Stimulated activated naive CD8-positive, alpha-beta T cell treated with anti-CD3 and anti-CD28 coated beads, Interleukin-15, Interleukin-2, amounts not matched to agents 100 ng/mL and 50 ng/mL, for 24 hours (primary cell): ENCODE data around the gene ZNF444.

Source experiments
- H3K27ac Mint-ChIP-seq: one replicate; pipeline ENCODE4 v1.8.0; 2021; ENCODE audit warnings: mild to moderate bottlenecking, mixed read lengths
- H3K27me3 Mint-ChIP-seq: one replicate; pipeline ENCODE4 v1.8.0; 2021; ENCODE audit warnings: mixed read lengths
- H3K36me3 Mint-ChIP-seq: one replicate; pipeline ENCODE4 v1.8.0; 2021; ENCODE audit warnings: low read depth, mixed read lengths
- H3K4me1 Mint-ChIP-seq: one replicate; pipeline ENCODE4 v1.8.0; 2021; ENCODE audit warnings: low read depth, mixed read lengths
- H3K4me3 Mint-ChIP-seq: one replicate; pipeline ENCODE4 v1.8.0; 2021; ENCODE audit warnings: mild to moderate bottlenecking, mixed read lengths
- H3K9me3 Mint-ChIP-seq: one replicate; pipeline ENCODE4 v1.8.0; 2021; ENCODE audit warnings: mixed read lengths

Gene ZNF444

GRCh38 chr19:56114051-56114777 is 26.9 kb upstream of the ZNF444 start:
- Mint-ChIP-seq H3K4me3 (no peak overlapping the region), H3K4me1 (peaks cover 72% of the 10 kb centered on the region), H3K9me3 (no peaks in the 10 kb centered on the region), H3K36me3 (peaks cover 12% of the 10 kb centered on the region), H3K27ac (peak overlapping the region; percentile 61), H3K27me3 (no peaks in the 10 kb centered on the region)

DNA sequence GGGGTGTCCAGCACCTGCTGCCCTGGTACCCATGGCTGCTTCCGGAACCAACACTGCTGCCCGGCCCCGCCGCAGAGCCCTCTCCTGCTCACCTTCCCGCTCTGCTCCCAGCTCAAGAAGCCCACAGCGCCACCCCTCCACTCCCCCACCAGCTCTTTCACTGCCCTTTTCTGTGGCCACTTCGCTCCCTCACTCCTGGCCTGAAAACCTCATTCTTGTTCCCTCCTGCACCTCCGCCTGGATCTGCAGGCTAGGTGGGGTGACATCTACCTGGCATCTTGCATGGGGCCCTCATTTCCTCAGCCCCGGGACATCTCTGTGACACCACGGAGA is 26.3 kb upstream of the ZNF444 start:
- Mint-ChIP-seq H3K4me3 (no peak overlapping the region), H3K27ac (peak overlapping the region; percentile 72), H3K36me3 (peaks cover 17% of the 10 kb centered on the region), H3K9me3 (no peaks in the 10 kb centered on the region), H3K27me3 (no peaks in the 10 kb centered on the region), H3K4me1 (peaks cover 74% of the 10 kb centered on the region)

DNA sequence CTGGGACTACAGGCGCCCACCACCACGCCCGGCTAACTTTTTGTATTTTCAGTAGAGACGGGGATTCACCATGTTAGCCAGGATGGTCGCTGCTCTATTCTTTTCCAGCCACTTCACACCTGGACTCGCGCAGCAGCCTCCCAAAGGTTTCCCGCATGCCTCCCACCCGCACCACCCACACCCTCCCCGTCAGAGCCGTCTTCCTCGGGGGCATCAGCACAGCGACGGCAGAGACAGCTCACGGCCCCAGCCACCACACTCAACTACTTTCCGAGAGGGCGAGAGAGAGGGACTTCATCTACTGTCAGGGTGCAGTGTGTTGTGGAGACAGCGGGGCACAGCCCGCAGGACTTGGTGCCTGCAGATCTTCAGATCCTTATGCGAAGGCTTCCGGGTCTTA is 25.6 kb upstream of the ZNF444 start:
- Mint-ChIP-seq H3K4me3 (no peak overlapping the region), H3K27me3 (no peaks in the 10 kb centered on the region), H3K27ac (no peak overlapping the region), H3K36me3 (peaks cover 21% of the 10 kb centered on the region), H3K4me1 (peaks cover 67% of the 10 kb centered on the region), H3K9me3 (no peaks in the 10 kb centered on the region)

GRCh38 chr19:56116606-56117005 is 24.5 kb upstream of the ZNF444 start:
- Mint-ChIP-seq H3K9me3 (no peaks in the 10 kb centered on the region), H3K36me3 (peaks cover 21% of the 10 kb centered on the region), H3K4me1 (peaks cover 60% of the 10 kb centered on the region), H3K27ac (no peak overlapping the region), H3K4me3 (no peak overlapping the region), H3K27me3 (no peaks in the 10 kb centered on the region)

- Mint-ChIP-seq H3K27me3 (no peaks in the 10 kb centered on the region), H3K4me1 (peaks cover 58% of the 10 kb centered on the region), H3K36me3 (peaks cover 21% of the 10 kb centered on the region), H3K4me3 (no peak overlapping the region), H3K27ac (no peak overlapping the region), H3K9me3 (no peaks in the 10 kb centered on the region)
Observed at GRCh38 chr19:56117376-56117884, 23.7 kb upstream of the ZNF444 start.

- Mint-ChIP-seq H3K36me3 (peaks cover 21% of the 10 kb centered on the region), H3K4me1 (peaks cover 53% of the 10 kb centered on the region), H3K27me3 (no peaks in the 10 kb centered on the region), H3K27ac (no peak overlapping the region), H3K9me3 (no peaks in the 10 kb centered on the region), H3K4me3 (no peak overlapping the region)
Observed at GRCh38 chr19:56117889-56118288, 23.2 kb upstream of the ZNF444 start.

DNA sequence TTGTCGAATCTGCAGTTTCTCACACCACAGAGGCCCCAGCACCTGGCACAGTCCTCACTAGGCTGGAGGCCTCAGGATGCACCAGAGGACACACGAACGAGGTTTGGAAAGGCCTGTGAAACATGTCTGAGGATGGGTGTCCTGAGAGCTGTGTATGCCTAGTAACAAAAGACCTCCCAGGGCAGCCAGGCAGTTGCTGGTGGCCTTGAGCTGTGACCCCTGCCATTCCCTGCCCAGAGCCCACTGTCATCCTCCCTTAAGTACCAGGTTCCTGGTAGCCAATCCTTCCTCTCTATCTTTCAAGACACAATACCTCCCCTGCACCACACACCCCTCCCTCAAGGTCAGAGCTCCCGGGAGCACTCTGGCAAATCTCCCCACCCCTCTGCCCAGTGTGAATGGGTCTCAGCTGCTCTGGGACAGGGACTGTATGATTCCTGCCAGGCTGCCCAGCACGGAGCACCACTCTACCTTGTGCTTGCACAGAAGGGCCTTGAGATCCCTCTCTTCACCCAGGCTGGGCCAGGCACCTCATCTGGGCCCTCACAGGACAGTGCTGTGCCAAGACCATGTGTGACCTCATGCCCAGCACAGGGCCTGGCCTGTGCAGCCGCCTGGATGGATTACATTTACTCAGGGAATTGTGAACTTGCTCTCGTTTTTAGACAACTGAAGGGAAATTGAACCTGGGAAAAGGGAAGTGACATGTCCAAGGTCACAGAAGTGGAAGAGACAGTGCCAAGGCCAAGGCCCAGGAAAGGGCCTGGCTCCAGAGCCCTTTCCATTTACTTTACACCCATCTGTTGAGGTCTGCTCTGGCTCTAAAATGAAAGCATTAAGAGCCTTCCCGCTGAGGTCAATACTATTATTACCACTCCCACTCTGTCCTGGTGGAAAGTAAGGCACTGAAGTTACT is 22.2 kb upstream of the ZNF444 start:
- Mint-ChIP-seq H3K27me3 (no peaks in the 10 kb centered on the region), H3K36me3 (peaks cover 21% of the 10 kb centered on the region), H3K4me3 (peak overlapping the region; percentile 88), H3K27ac (peak overlapping the region; percentile 95), H3K9me3 (no peaks in the 10 kb centered on the region), H3K4me1 (peaks cover 46% of the 10 kb centered on the region)

DNA sequence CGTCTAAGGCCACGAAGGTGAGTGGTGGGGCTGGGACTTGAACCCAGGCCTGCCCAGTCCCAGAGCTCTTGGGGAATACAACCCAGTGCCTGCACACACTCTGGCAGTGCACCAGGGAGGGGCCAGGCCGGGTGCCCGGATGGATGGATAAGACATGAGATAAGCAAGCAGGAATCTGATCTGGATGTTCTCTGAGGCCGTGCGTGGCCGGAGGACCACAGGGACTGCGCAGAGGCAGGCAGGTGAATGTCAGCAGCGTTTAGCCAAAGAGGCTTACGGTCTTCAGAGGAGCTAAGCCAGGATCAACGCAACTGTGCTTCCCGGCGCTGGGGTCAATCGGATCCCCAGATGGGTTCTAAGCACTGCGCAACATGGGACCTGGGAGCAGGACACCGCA is 21.5 kb upstream of the ZNF444 start:
- Mint-ChIP-seq H3K9me3 (no peaks in the 10 kb centered on the region), H3K4me3 (peak overlapping the region; percentile 88), H3K4me1 (peaks cover 42% of the 10 kb centered on the region), H3K27ac (peak overlapping the region; percentile 95), H3K27me3 (no peaks in the 10 kb centered on the region), H3K36me3 (peaks cover 21% of the 10 kb centered on the region)

GRCh38 chr19:56120002-56120370 is 21.1 kb upstream of the ZNF444 start:
- H3K9me3 Mint-ChIP-seq, result no peaks in the 10 kb centered on the region
- peak overlapping the region; percentile 95 for H3K27ac Mint-ChIP-seq
- no peaks in the 10 kb centered on the region for H3K27me3 Mint-ChIP-seq
- peaks cover 38% of the 10 kb centered on the region for H3K4me1 Mint-ChIP-seq
- H3K4me3 Mint-ChIP-seq, result peak overlapping the region; percentile 88
- H3K36me3 Mint-ChIP-seq, result peaks cover 21% of the 10 kb centered on the region

- Mint-ChIP-seq H3K9me3 (no peaks in the 10 kb centered on the region), H3K4me1 (peaks cover 35% of the 10 kb centered on the region), H3K27ac (peak overlapping the region; percentile 95), H3K36me3 (peaks cover 21% of the 10 kb centered on the region), H3K4me3 (peak overlapping the region; percentile 88), H3K27me3 (no peaks in the 10 kb centered on the region)
Observed at GRCh38 chr19:56120371-56121179, 20.5 kb upstream of the ZNF444 start.

DNA sequence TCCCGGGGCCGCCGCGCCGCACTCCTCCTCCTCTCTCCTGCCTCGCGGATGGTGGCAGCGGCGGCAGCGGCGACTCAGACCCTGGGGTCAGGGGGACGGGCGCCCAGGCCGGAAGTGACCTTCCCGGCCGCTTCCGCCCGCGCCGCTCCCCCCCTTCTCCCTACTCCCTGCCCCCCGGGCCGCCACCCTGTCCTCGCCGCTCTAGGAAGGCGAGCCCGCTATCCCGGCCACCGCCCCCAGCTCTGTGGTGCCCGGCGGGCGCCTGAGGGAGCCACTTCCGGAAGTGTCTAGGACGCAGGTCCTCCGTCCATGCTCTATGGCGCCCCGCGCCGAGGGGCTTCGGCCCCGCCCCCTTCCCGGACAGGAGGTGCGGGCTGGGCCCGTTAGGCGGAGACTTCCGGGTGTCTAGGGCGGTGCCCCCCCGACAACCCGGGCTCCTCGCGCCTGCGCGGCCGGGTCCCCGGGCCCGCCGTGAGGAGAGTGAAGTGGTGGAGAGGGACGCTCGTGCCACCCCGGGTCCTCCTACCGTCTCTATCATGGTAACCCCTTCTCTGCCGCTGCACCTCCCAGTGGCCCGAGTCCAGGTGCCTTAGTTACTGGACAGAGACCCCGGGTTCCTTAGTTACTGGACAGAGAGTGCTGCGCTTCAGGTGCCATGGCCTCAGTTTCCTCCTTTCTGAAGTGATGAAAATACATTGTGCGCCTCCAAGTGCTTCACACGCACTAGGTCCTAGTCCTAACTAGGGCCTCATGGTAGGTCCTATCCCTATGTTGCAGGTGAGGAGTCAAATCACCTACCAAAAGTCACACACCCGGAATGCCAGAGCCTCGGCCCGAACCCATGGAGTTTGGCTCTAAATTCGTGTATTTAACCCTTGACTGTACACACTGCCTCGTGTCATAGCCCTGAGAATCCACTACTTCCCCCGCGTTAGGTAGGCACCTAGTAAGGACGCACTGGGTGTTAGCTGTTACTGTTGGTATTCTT is 19.6 kb upstream of the ZNF444 start, which contains the start of gene ZNF787:
Gene ZNF787, minus strand, starts transcription at position 116 of the 988 bp plus-strand sequence. CDS start 18,078 bp downstream, outside the sequence.
- Mint-ChIP-seq H3K27ac (peak within 1 kb of the TSS; percentile 95), H3K27me3 (no peaks in the 10 kb centered on the region), H3K4me3 (peak within 1 kb of the TSS; percentile 88), H3K9me3 (no peaks in the 10 kb centered on the region), H3K4me1 (peaks cover 33% of the 10 kb centered on the region), H3K36me3 (peaks cover 21% of the 10 kb centered on the region)

DNA sequence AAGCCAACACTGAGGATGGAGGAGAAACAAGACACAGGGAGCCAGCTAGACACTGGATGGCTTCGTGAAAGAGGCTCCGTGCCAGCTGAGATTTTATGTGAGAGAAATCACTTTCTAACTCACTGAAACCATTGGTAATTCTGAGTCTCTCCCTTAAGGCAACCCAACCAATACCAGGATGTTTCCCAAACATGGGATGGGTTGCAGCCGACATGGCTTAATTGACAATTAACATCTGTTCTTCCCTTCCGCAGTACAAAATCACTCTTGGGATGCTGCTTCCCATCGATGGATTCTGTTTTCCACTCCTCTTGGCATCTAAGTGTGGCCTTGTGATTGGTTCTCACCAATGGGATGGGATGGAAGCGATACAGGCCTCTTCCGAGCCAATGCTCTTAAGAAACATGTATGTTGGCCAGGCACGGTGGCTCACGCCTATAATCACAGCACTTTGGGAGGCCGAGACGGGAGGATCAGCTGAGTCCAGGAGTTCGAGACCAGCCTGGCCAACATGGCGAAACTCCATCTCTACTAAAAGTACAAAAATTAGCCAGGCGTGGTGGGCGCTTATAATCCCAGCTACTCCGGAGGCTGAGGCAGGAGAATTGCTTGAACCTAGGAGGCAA is 17.7 kb upstream of the ZNF444 start:
- Mint-ChIP-seq H3K9me3 (no peaks in the 10 kb centered on the region), H3K27me3 (no peaks in the 10 kb centered on the region), H3K36me3 (peaks cover 13% of the 10 kb centered on the region), H3K4me3 (no peak overlapping the region), H3K4me1 (peaks cover 22% of the 10 kb centered on the region), H3K27ac (no peak overlapping the region)

DNA sequence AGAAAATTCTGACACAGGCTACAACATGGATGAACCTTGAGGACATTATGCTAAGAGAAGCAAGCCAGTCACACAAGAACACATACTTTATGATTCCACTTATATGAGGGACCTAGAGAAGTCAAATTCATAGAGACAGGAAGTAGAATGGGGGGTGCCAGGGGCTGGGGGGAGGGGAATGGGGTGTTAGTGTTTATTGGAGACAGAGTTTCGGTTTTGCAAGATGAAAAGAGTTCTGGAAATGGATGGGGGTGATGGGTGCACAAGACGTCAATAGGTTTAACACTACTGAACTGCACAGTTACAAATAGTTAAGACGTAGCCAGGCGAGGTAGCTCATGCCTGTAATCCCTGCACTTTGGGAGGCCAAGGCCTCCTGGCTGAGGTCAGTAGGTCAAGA is 16.5 kb upstream of the ZNF444 start:
- no peak overlapping the region for H3K4me3 Mint-ChIP-seq
- no peaks in the 10 kb centered on the region for H3K9me3 Mint-ChIP-seq
- H3K4me1 Mint-ChIP-seq, result peaks cover 12% of the 10 kb centered on the region
- H3K27ac Mint-ChIP-seq, result no peak overlapping the region
- peaks cover 6% of the 10 kb centered on the region for H3K36me3 Mint-ChIP-seq
- H3K27me3 Mint-ChIP-seq, result no peaks in the 10 kb centered on the region
